Measurements from ENCODE around the gene TMEM117.

DNA sequence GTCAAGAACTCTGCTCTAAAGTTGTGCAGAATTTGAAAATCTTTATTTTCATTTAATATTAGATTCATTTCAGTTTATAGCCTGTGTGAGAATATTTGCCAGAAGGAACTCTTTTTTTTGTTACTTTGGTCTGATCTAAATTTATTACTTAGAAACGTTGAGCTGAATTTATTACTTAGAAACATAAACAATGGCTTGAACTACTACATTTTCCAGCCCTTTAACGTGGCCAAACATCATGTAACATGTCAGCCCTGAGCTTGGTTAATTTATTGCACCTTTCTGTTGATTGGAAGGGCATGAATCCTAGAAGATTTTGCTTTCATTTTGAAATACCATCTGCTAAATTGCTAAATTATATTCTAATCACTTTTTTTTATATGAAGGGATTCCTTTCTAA, 241.4 kb downstream of the TMEM117 start:
- no peak for TF ChIP-seq EZH2 (IDR thresholded peaks at IDR 0.05; ENCODE audit: low read length)
- TF ChIP-seq, protein P1, sequence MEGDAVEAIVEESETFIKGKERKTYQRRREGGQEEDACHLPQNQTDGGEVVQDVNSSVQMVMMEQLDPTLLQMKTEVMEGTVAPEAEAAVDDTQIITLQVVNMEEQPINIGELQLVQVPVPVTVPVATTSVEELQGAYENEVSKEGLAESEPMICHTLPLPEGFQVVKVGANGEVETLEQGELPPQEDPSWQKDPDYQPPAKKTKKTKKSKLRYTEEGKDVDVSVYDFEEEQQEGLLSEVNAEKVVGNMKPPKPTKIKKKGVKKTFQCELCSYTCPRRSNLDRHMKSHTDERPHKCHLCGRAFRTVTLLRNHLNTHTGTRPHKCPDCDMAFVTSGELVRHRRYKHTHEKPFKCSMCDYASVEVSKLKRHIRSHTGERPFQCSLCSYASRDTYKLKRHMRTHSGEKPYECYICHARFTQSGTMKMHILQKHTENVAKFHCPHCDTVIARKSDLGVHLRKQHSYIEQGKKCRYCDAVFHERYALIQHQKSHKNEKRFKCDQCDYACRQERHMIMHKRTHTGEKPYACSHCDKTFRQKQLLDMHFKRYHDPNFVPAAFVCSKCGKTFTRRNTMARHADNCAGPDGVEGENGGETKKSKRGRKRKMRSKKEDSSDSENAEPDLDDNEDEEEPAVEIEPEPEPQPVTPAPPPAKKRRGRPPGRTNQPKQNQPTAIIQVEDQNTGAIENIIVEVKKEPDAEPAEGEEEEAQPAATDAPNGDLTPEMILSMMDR (optimal IDR thresholded peaks at IDR 0.05 in 1 of 3, IDR thresholded peaks at IDR 0.05 in 1 of 3, conservative IDR thresholded peaks at IDR 0.05 in 1 of 3; ENCODE audit: extremely low read depth in 1 of 3, insufficient read depth in 2 of 3, low read length in 3 of 3): no peak

Measured in keratinocyte (primary cell).